ENCODE data around the gene DGCR2.
"Not testable (repeated sequence)": the region's sequence is repeated elsewhere in the genome, so short reads cannot be mapped to it uniquely, and the experiment has no call there.

DGCR2 gene

GRCh38 chr22:19040391-19040861, 81.8 kb downstream of the DGCR2 start:
- no peak for TF ChIP-seq JUND (IDR thresholded peaks at IDR 0.05; ENCODE audit: low read depth)
- in situ Hi-C loops (cut with HindIII; ENCODE audit: low pct_unique_long_range_greater_than_20kb, low sequenced_read_pairs), result no loop called here
- DNase-seq (ENCODE audit: low read depth in 1 of 2, low spot score in 1 of 2), result no peak

- no peak for DNase-seq (ENCODE audit: low read depth in 1 of 2, low spot score in 1 of 2)
- in situ Hi-C loops (cut with HindIII; ENCODE audit: low pct_unique_long_range_greater_than_20kb, low sequenced_read_pairs), result no loop called here
- TF ChIP-seq JUND (IDR thresholded peaks at IDR 0.05; ENCODE audit: low read depth), result no peak
These were observed 82.4 kb downstream of the DGCR2 start for GRCh38 chr22:19039796-19040280.

- no peak for TF ChIP-seq JUND (IDR thresholded peaks at IDR 0.05; ENCODE audit: low read depth)
- in situ Hi-C loops (cut with HindIII; ENCODE audit: low pct_unique_long_range_greater_than_20kb, low sequenced_read_pairs), result no loop called here
- no peak for DNase-seq (ENCODE audit: low read depth in 1 of 2, low spot score in 1 of 2)
These were observed 82.8 kb downstream of the DGCR2 start for GRCh38 chr22:19039448-19039780.

- in situ Hi-C loops (cut with HindIII; ENCODE audit: low pct_unique_long_range_greater_than_20kb, low sequenced_read_pairs), result no loop called here
- DNase-seq (ENCODE audit: low read depth in 1 of 2, low spot score in 1 of 2), result no peak
- TF ChIP-seq JUND (IDR thresholded peaks at IDR 0.05; ENCODE audit: low read depth), result no peak
These were observed 83.3 kb downstream of the DGCR2 start for GRCh38 chr22:19038728-19039447.

GRCh38 chr22:19038164-19038546, 84.1 kb downstream of the DGCR2 start:
- no peak for TF ChIP-seq JUND (IDR thresholded peaks at IDR 0.05; ENCODE audit: low read depth)
- in situ Hi-C loops (cut with HindIII; ENCODE audit: low pct_unique_long_range_greater_than_20kb, low sequenced_read_pairs), result no loop called here
- no peak for DNase-seq (ENCODE audit: low read depth in 1 of 2, low spot score in 1 of 2)

GRCh38 chr22:19037282-19038163, 84.7 kb downstream of the DGCR2 start:
- in situ Hi-C loops (cut with HindIII; ENCODE audit: low pct_unique_long_range_greater_than_20kb, low sequenced_read_pairs), result no loop called here
- DNase-seq (ENCODE audit: low read depth in 1 of 2, low spot score in 1 of 2), result no peak
- TF ChIP-seq JUND (IDR thresholded peaks at IDR 0.05; ENCODE audit: low read depth), result no peak

GRCh38 chr22:19036523-19037273, 85.5 kb downstream of the DGCR2 start:
- TF ChIP-seq JUND (IDR thresholded peaks at IDR 0.05; ENCODE audit: low read depth), result no peak
- DNase-seq (ENCODE audit: low read depth in 1 of 2, low spot score in 1 of 2), result peak in 1 of 2 experiments; percentile 9
- in situ Hi-C loops (cut with HindIII; ENCODE audit: low pct_unique_long_range_greater_than_20kb, low sequenced_read_pairs), result no loop called here

GRCh38 chr22:19036229-19036522, 86.0 kb downstream of the DGCR2 start:
- no peak for TF ChIP-seq JUND (IDR thresholded peaks at IDR 0.05; ENCODE audit: low read depth)
- in situ Hi-C loops (cut with HindIII; ENCODE audit: low pct_unique_long_range_greater_than_20kb, low sequenced_read_pairs), result no loop called here
- no peak for DNase-seq (ENCODE audit: low read depth in 1 of 2, low spot score in 1 of 2)

GRCh38 chr22:19035474-19036228, 86.6 kb downstream of the DGCR2 start:
- in situ Hi-C loops (cut with HindIII; ENCODE audit: low pct_unique_long_range_greater_than_20kb, low sequenced_read_pairs), result no loop called here
- DNase-seq (ENCODE audit: low read depth in 1 of 2, low spot score in 1 of 2), result no peak
- no peak for TF ChIP-seq JUND (IDR thresholded peaks at IDR 0.05; ENCODE audit: low read depth)

- in situ Hi-C loops (cut with HindIII; ENCODE audit: low pct_unique_long_range_greater_than_20kb, low sequenced_read_pairs), result not testable (repeated sequence)
These were observed 87.1 kb downstream of the DGCR2 start for GRCh38 chr22:19035126-19035473.

GRCh38 chr22:19034724-19035120, 87.5 kb downstream of the DGCR2 start:
- in situ Hi-C loops (cut with HindIII; ENCODE audit: low pct_unique_long_range_greater_than_20kb, low sequenced_read_pairs); DNase-seq (ENCODE audit: low read depth in 1 of 2, low spot score in 1 of 2): not testable (repeated sequence)

More at GRCh38 chr22:19035126-19035473, 87.1 kb downstream of the DGCR2 start:
- DNase-seq (ENCODE audit: low read depth in 1 of 2, low spot score in 1 of 2), result not testable (repeated sequence)

- DNase-seq (ENCODE audit: low read depth in 1 of 2, low spot score in 1 of 2); in situ Hi-C loops (cut with HindIII; ENCODE audit: low pct_unique_long_range_greater_than_20kb, low sequenced_read_pairs): not testable (repeated sequence)
These were observed 88.0 kb downstream of the DGCR2 start for GRCh38 chr22:19034031-19034723.

- DNase-seq (ENCODE audit: low read depth in 1 of 2, low spot score in 1 of 2); in situ Hi-C loops (cut with HindIII; ENCODE audit: low pct_unique_long_range_greater_than_20kb, low sequenced_read_pairs): not testable (repeated sequence)
These were observed 88.7 kb downstream of the DGCR2 start for GRCh38 chr22:19033568-19033905.

- in situ Hi-C loops (cut with HindIII; ENCODE audit: low pct_unique_long_range_greater_than_20kb, low sequenced_read_pairs); DNase-seq (ENCODE audit: low read depth in 1 of 2, low spot score in 1 of 2): not testable (repeated sequence)
These were observed 89.2 kb downstream of the DGCR2 start for GRCh38 chr22:19032898-19033567.

- in situ Hi-C loops (cut with HindIII; ENCODE audit: low pct_unique_long_range_greater_than_20kb, low sequenced_read_pairs); DNase-seq (ENCODE audit: low read depth in 1 of 2, low spot score in 1 of 2): not testable (repeated sequence)
These were observed 89.9 kb downstream of the DGCR2 start for GRCh38 chr22:19032156-19032785.

GRCh38 chr22:19030889-19031252, 91.3 kb downstream of the DGCR2 start:
- DNase-seq (ENCODE audit: low read depth in 1 of 2, low spot score in 1 of 2); in situ Hi-C loops (cut with HindIII; ENCODE audit: low pct_unique_long_range_greater_than_20kb, low sequenced_read_pairs): not testable (repeated sequence)
